PC-3 (cell line): ENCODE measurements around the gene LRCOL1.

Source experiments
- CTCF ChIP-seq: fragments of 300-600 bp; sonication (generic); conservative IDR thresholded peaks from 2 replicates; pipeline ENCODE4 v1.5.1; 2017; ENCODE audit warnings: antibody characterized with exemption, low read depth, mild to moderate bottlenecking, low read length
- EZH2 ChIP-seq: fragments of 300-600 bp; sonication (generic); IDR thresholded peaks from one replicate; pipeline ENCODE4 v1.6.1; 2017; ENCODE audit warnings: antibody characterized with exemption, mild to moderate bottlenecking, low read length; ENCODE audit not compliant: unreplicated experiment
- EZH2phosphoT487 ChIP-seq: fragments of 300-600 bp; sonication (generic); IDR thresholded peaks from 2 replicates; pipeline ENCODE4 v1.6.1; 2018; ENCODE audit warnings: mild to moderate bottlenecking, antibody characterized with exemption, low read length, borderline replicate concordance

DNA sequence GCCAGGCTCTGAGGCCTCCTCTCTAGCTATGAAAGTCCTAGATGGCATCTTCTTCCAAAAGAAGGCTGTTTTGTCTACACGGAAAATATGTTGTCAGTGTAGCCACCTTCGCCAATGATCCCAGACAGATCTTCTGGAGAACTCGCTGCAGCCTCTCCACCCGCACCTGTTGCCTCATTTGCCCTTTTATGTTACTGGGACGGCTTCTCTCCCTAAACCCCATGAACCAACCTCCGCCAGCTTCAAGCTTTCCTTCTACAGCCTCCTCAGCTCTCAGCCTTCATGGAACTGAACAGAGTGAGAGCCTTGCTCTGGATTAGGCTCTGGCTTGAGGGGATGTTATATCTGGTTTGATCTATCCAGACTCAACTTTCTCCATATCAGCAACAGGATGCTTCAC lies 18.9 kb upstream of the LRCOL1 start:
- TF ChIP-seq CTCF (no peak), EZH2 (no peak), EZH2phosphoT487 (no peak)
